H1 (cell line): ENCODE data around the gene ABTB1.

Experiments used
- CEBPB ChIP-seq: IDR thresholded peaks from 2 replicates; pipeline ENCODE4 v1.6.1; 2012; ENCODE audit warnings: low read depth, low read length
- CTCF ChIP-seq, 3 experiments: IDR thresholded peaks; 1 replicate in 2 of 3; 2 replicates in 1 of 3; pipeline versions ENCODE4 v1.5.1 to v1.6.1; 2011; ENCODE audit warnings: low read length in 3 of 3, mild to moderate bottlenecking in 3 of 3, inconsistent platforms in 2 of 3, low read depth in 1 of 3, moderate library complexity in 1 of 3; ENCODE audit not compliant: insufficient read depth in 1 of 3; ENCODE audit errors: control extremely low read depth in 1 of 3
- JUN ChIP-seq: IDR thresholded peaks from 2 replicates; pipeline ENCODE4 v1.6.1; 2011; ENCODE audit warnings: low read depth, mild to moderate bottlenecking, improper control_type of control experiment, low read length
- MAFK ChIP-seq: IDR thresholded peaks from 2 replicates; pipeline ENCODE4 v1.6.1; 2012; ENCODE audit warnings: low read depth, mild to moderate bottlenecking, improper control_type of control experiment, low read length
- POLR2A ChIP-seq, 2 experiments: IDR thresholded peaks; 1 replicate in 1 of 2; 2 replicates in 1 of 2; pipeline ENCODE4 v1.6.1; 2011; ENCODE audit warnings: low read depth in 2 of 2, low read length in 2 of 2, mild to moderate bottlenecking in 2 of 2; ENCODE audit errors: control extremely low read depth in 1 of 2
- TAF1 ChIP-seq: IDR thresholded peaks from 2 replicates; pipeline ENCODE4 v1.6.1; 2011; ENCODE audit warnings: mild to moderate bottlenecking, low read depth, low read length
- YY1 ChIP-seq: IDR thresholded peaks from 2 replicates; pipeline ENCODE4 v1.6.1; 2011; ENCODE audit warnings: low read depth, mild to moderate bottlenecking, low read length

GRCh38 chr3:127722091-127722784 is 49.5 kb downstream of the ABTB1 start:
- TF ChIP-seq MAFK (no peak), CTCF (IDR thresholded peaks at IDR 0.05; ENCODE audit: control extremely low read depth in 1 of 3, insufficient read depth in 1 of 3, low read depth in 1 of 3, low read length in 3 of 3) (no peak), YY1 (no peak), CEBPB (no peak), JUN (no peak), TAF1 (no peak), POLR2A (IDR thresholded peaks at IDR 0.05; ENCODE audit: control extremely low read depth in 1 of 2, low read depth in 2 of 2, low read length in 2 of 2) (no peak)
